ENCODE measurements around the gene NID2.

Gene NID2

DNA sequence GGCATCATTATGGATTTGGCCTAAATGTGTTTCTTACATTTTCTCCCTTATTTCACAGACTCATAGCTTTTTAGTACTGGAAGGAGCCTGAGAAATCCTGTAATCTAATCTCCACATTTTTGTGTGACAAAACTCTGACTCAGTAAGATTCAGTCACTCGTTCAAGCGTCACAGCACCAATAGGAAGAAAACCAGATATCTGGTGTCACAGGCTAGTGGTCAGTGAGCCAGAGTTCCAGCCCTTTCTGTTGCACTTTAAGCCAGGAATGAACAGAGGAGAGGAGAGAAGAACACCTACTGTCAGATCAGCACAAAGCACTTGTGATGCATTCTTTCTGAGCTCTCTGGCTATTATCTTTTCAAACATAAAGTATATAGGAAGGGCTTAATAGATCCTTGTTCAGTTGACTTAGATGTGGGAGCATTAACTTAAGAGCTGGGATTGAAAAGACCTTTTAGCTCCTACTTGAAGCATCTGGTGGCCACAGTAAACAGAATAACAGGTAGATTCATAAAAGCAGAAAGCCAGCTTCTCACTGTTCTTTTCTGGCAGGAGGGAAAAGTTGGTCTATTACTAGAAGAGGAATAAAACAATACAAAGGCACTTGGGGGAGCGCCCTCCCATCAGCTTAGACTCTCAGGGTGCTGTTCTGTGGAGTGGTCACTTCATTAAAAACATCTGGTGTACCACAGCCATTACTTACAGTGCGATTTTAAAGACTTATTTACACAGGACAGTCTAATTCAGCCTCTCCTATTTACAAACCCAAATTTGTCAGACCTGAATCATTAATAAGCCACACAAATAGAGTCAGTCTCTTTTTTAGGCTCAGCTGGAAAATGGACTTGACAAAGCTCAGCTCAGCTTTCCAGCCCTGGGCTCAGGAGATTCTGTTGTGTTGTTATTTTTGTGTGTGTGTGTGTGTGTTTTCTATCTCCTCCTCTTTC lies 12.2 kb upstream of the NID2 start:
- no peak for DNase-seq (ENCODE audit: low read depth)

DNA sequence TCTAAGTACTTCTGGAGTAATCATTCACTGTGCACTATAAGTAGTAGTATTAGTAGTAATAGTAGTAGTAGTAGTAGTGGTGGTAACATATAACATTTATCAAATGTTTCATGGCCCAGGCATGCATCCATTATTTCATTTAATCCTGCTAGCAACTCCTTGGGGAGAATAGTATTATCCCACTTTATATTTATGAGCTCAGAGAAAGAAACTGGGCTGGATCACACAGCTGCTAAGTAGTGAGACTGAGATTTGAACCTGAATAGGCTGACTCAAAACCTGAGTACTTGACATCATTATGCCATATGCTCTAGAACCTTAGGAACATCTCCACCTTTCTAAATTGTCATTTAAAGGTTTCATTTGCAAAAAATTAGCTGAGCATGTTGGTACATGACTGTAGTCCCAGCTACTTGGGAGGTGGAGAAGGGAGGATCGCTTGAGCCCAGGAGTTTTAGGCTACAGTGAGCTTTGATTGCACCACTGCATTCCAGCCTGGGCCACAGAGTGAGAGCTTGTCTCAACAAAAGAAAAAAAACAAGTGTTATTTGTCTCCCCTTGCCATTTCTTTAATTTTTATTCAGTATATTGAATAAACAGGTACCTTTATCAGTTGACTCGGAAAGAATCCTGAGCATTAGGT lies 11.4 kb upstream of the NID2 start:
- DNase-seq (ENCODE audit: low read depth), result no peak

DNA sequence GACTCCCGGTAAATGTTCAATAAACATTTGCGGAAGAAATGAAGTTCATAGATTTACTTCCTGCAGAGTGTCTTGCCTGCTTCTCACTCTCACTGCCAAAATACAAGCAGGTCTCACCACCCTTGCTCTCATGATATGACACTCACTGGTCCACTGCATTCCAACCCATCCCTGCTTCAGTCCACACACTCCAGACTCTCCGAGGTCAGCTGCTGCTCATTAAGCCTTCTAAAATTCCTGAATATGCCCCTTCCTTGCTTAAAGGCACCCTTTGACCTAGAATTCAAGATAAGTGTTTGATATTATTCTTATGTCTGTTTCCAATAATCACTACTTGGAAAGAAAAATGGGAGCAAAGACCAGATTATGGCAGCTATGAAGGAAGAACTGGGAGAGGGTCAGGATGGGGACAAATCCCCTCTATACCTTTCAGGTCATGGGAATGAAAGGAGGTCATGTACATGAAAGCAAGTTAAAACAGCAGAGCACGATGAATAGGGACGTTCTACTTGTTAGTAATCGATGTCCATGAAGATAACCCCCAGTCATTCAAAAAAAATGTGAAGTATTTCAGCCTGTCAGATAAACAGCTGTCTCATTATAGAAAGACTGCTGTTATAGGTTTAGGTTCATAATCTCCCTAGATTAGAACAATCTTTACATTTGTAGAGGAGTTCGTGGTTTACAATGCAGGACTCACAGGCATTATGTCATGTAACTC lies 10.5 kb upstream of the NID2 start:
- no peak for DNase-seq (ENCODE audit: low read depth)

DNA sequence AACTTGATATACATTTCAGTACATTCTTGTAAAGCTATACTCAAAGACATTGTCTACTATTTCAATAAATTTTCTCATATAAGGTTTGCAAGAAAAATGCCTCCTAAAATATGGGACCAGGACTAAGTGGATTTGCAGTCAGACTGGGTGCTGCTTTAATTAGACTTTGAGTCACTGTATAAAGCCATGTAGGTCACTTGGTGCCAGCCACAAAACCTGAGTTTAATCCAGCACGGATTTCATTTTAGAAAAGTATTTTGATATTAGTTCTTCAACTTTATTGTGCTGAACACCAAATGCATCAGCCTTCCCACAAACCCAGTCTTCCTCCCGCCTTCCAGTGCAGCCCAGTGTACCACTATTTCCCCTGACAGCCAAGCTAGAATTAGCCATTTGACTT lies 9.9 kb upstream of the NID2 start:
- no peak for DNase-seq (ENCODE audit: low read depth)

DNA sequence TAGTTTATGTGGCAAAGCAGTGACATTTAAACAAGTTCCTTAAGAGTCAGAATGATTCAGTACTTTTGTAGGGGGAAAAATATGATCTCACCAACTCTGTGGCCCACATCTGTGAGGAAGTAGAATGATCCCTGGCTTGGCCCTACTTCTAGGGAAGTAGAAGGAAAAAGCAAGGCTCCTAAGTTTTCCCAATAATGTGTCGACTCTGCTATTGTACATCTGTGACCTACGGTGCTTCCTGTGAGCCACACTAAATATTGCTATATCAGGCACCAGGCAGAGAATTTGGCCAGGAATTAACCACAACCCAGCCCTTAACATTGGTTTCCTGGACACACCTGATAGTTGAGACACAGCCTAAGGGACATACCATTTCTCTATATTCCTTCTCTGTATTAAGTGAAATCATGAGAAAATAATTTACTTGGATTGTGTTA lies 9.3 kb upstream of the NID2 start:
- no peak for DNase-seq (ENCODE audit: low read depth)

DNA sequence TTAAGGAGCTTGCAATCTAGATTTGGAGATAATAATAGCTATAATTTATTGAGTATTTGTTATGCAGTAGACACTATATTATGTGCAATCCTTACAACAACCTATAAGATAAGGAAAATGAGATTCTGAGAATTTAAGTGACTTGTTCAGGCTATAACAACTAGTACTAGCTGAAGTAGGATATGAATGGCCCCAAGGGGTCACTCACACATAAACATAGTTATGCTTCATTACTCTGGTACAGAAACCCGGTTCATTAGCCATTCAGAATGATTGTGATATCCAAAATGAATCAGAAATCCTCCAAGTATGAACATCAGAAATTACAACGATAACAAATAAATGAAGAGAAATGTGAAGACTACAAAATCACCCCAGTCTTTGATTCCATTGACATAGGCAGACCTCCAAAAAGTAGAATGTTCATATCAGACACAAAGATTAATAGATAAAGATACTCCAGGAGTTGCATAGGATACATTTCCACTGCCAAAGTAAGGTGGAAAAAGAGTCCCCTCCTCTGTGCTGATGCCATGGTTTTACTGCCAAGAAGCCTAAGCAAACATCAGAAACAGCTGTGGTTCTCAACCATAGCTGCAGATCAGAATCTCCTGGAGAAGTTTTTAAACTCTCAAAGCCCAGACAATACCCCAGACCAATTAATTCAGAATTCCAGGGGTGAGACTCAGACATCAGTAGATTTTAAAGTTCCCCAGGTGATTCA lies 8.6 kb upstream of the NID2 start:
- DNase-seq (ENCODE audit: low read depth), result no peak

DNA sequence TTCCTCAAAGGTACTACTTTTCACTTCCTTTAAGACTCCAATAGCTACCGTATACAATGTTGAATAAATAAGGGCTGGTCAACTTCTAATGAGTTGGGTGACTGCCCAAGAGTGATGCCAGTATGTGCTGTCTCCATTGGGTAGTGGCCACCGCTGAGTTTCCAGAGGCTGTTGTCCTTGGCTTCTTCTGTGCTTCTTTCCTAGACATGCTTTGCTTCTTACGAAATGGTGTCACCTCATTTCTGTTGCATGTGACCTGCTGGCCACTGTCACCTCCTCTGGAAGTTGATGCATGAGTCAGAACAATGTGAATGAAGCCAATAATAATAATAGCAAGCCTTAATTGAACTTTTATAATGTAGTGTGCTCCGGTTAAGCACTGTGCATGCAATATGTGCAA lies 7.5 kb upstream of the NID2 start:
- DNase-seq (ENCODE audit: low read depth), result no peak

DNA sequence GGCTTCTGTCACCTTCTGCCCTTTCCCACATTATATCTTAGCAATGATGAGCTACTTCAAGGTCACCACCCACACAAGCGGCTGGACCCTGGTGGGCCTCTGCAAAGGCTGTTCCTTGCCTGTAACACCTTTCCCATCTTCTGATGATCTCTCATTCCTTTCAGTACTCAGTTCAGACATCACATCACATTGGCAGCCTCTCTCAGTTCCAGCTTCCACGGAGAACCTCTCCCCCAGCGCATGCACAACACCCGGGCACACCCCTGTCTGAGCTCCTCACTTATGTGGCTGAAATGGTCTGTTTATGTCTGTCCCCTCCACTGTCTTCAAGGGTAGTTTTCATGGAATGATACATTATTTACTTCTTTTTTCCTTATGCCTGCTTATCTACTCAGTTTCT lies 6.5 kb upstream of the NID2 start:
- DNase-seq (ENCODE audit: low read depth), result no peak

DNA sequence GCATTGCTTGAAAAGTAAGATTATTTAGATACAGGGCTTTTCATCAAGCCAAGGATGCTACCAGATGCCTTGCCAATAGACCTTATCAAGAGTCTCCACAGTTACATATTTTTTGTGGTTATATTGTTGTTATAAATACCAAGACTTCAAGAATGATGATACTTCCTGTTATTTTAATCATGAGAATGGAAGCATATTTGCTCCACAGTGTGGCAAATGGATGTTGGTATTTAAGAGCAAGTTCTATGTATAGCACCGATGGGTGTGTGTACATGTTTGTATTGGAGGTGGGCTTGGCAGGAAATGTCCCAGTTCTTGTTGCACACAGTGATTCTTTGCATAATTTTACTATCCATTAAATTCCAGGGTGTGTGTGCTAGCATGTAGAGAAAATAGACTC lies 4.4 kb upstream of the NID2 start:
- no peak for DNase-seq (ENCODE audit: low read depth)

DNA sequence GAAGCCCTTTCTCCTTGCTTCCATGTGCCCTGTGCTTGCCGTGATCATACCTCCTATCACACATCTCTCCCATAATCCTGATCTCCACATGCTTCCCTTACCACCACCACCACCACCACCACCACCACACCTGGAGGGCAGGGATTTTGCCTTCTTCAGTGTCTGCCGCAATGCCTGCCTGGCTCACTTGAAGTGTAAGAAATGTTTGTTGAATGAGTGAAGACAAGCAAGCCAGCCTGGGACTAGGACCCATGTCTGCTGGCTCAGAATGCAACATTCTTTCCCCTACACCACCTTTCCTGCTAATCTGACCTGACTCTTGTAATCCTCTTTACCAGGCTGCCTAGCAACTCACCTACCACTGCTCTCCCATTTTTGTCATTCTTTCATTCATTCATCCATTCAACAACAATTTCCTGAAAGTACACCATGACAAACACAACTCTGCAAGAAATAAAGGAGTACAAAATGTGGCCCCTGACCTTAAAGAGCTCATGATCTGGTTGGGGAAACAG lies 3.5 kb upstream of the NID2 start:
- DNase-seq (ENCODE audit: low read depth), result no peak

DNA sequence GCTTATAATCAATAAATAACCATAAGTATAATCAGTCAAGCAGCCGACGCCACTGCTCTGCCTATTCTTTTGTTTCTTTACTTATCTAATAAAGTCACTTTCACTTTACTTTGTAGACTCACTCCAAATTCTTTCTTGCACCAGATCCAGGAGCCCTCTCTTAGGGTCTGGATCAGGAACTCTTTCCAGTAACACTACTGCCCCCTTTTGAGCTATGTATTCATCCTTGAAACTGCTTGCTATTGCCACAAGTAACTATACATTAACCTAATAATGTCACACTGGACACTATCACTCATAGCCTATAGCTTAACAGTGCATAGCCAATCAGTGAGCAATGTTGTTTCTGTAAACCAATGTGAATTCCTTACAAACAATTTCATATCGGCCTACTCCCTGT lies 2.8 kb upstream of the NID2 start:
- DNase-seq (ENCODE audit: low read depth), result no peak

DNA sequence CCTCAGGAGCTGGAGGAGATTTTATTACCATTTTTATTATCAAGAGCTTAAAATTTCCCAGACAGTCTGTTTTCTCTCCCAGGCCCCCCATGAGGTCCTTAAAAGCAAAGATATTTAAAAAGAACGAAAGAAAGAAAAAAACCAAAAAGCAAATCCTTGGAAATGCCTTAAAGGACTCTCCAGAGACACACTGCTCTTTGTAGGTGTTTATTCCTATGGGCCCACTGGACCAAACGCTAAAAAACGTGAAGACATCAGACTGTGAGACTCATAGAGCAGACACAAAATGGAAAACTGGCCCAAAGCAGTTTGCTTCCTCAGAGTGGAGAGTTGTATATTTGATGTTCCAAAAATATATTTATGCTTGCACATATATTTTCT lies 1.2 kb upstream of the NID2 start:
- no peak for DNase-seq (ENCODE audit: low read depth)

DNA sequence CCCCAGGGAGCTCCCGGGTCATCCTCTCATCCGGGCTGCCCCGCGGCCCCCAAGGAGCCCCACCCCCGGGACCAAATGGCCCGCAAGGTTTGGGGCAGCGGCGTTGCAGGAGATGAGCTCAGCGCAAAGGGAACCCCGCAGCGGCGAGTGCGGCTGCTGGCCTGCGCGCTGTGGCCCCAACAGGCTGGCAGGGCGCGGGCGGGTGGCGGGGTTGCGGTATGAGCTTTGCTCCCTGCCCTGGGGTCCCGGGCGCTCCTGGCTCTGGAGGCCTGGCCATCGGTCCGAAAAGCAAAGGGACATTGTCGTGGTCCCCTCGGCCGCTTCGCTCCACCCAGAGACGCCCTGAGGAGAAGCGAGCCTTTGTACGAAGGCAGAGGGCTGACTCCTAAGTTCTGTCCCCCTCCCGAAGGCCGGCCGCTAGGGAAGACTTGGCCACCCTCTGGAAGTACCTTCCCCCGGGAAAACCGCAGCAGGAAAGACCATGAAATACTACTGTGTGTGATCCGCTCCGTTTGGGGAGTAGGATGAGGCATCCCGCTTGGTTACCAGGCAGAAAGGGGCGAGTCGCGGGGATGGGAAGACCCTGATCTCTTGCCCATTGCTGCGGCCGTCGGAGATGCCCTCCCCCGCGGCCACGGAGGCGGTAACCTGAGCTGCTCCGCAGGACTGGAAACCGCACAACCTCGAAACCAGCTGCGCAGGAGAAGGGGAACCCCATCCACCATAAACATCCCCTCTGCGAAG lies 620 bp upstream of the NID2 start:
- no peak for DNase-seq (ENCODE audit: low read depth)

DNA sequence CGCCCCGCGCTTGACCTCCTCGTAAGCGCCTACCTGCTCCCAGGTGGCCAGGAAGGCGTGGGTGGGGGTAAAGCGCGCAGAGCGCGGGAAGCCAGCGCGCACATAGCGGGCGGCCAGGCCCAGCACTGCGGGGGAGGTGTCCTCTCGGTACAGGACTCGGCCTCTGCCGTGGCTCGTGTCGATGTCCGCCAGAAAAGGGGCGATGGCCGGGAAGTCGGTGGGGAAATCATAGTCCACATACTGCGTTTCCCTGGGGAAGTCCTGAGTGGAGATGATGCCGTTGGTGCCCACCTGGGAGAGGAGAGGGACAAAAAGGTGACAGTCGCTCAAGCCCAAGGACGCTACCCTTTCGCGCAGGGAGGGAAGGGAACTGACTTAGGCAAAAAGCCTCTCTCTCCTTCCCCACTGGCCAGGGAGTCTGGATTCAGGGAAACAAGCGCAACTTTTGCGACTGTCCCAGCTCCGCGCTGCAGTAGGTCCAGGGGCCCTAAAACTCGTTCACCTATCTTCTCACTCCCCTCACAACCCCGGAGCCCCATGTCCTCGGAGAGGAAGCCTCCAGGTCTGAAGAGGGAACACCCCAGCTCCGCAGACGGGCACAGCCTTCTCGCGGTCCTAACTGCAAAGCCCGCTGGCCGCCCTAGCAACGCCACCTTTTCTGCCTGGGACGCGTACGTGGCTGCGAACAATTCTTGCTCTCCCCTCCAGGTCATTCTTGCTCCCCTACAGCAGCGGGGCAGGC lies 815 bp downstream of the NID2 start:
- no peak for DNase-seq (ENCODE audit: low read depth)

DNA sequence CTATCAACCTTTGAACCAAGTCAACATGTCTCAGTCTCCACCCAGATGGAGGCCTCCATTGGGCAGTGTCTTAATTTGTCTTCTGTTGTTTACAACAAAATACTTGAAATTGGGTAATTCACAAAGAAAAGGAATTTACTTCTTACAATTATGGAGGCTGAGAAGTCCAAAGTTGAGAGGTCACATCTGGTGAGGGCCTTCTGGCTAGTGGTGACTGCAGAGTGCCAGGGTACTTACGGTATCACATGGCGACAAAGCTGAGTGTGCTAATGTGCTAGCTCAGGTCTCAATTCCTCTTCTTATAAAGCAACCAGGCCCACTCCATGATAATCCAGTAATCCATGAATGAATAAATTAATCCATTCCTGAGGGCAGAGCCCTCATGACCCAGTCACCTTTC lies 4.7 kb downstream of the NID2 start:
- no peak for DNase-seq (ENCODE audit: low read depth)

DNA sequence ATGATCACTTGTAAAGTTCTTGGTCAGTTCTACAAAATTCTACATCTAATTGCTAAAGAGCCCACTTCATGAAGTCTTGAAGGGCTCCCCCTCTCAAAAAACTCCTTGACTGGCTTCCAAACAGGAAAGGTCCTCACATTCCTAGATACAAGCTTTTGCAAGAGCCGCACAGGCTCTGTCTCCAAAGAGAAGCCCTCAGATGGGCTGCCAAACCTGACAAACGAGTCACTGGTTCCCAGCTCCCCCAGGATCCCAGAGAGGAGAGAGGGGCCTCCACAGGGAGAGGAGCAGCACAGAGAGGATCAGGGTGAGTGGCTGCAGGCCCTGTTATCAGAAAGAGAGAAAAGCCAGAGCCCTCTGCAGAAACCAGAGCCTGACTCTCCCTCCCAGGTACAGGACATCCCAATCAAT lies 5.8 kb downstream of the NID2 start:
- no peak for DNase-seq (ENCODE audit: low read depth)

DNA sequence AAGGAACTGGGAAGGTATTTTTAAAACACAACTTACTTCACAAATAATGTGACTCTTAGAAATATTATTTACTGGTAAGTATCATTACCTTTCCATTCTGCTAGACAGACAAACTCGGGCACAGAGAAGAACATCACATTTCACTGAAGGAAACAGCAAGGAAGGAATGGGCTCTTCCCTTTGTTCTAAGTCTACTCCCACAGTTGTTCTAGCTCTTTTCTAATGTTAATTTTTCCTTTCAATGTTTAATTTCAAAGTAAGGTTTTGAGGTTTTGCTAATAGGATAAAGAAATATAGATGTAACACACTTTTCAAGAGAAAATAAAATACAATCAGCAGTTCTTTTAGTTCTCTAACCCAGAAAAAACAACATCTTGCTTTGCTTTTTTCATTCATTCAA lies 7.0 kb downstream of the NID2 start:
- no peak for DNase-seq (ENCODE audit: low read depth)

DNA sequence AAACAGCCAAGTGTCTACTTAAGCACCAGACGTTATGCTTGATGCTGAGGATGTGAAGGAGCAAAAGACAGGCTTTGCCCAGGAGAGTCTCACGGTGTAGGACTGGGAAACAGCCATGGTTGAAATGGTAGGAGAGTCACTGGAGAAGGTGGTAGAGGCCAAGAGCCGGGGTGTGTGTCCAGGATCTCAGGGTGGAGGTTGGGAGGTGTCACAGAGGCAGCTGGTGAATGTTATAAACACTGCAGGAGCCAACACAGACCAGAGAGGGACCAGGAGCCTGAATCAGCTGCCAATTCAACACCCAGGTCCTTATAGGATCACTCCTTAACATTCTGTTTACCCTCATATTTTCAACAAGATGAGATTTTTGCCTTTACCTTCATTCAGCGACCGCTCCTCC lies 7.5 kb downstream of the NID2 start:
- no peak for DNase-seq (ENCODE audit: low read depth)

DNA sequence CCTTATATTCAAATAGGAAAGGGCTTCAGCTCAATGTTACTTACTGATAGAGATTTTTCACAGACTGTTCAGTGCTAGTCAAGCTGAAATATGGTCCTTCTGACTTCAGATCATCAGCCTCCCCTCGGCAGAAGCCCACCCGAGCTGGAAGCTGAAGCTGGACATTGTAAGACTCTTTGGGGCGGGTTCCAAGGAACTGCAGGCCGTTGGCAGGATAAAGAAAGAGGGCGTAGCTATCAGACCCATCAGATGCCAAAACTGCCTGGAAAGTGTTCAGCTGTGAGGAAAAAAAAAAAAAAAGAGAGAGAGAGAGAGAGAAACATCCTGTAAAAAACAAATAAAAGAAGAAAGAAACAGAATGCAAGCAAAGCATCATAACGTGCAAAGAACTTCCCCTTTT lies 8.8 kb downstream of the NID2 start:
- no peak for DNase-seq (ENCODE audit: low read depth)

DNA sequence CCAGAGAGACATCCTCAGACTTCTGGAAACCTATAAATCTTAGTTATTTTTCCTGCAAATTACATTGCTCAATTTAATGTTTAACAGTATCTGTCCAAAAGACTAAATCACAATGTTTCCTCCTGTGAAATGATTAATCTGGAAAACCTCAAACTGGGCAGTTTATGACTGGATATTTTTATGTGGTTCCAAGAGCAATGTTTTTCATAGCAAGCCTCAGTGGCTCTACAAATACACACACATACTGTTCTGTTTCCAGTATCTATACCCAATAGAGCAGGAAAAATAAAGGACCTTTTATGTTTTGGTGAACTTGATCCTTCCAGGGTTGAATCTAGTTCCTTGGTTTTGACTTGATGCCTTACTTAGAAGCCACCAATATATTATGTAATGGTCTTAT lies 9.2 kb downstream of the NID2 start:
- no peak for DNase-seq (ENCODE audit: low read depth)

DNA sequence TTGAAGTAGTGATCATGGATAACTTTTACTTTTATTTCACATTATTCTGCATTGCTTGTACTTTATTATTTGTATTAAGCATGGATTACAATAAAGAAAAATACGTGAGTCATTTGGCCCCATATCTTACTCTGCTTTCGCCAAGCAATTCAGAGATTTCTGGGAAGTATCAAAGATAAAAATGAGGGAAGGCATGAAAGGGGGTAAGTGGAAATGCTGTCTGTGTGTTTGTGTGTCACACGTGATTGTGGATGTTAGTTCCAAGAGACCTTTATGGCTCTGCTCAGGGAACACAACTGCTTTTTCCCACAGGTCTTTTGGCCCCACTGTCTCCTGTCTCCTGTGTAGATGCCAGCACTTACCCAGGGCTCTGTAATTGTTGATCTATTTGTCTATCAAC lies 10.5 kb downstream of the NID2 start:
- DNase-seq (ENCODE audit: low read depth), result no peak
